ENCODE measurements around the gene BFSP1. TPM values are rescaled to one million over a fixed set of nuclear protein-coding genes. Genes with fewer than 3 reads are reported as not detected.

BFSP1 gene
- total and polyA plus RNA-seq, 2 experiments from 2014 or later: 2.7 to 4.9 TPM

- TF ChIP-seq ZNF114 (CRISPR knock-in tag; IDR thresholded peaks at IDR 0.05) (no peak), ETS1 (IDR thresholded peaks at IDR 0.05) (no peak), POLR2AphosphoS5 (IDR thresholded peaks at IDR 0.05; ENCODE audit: low read depth) (no peak), REST (IDR thresholded peaks at IDR 0.05; ENCODE audit: unreplicated experiment) (no peak), ZNF331 (CRISPR knock-in tag; IDR thresholded peaks at IDR 0.05; ENCODE audit: low read depth) (no peak), NANOG (IDR thresholded peaks at IDR 0.05; ENCODE audit: borderline replicate concordance) (no peak), JUNB (IDR thresholded peaks at IDR 0.05; ENCODE audit: unreplicated experiment) (no peak), CREB1 (CRISPR knock-in tag; IDR thresholded peaks at IDR 0.05; ENCODE audit: low read depth) (no peak), ZNF462 (CRISPR knock-in tag; IDR thresholded peaks at IDR 0.05) (no peak), STAT1 (IDR thresholded peaks at IDR 0.05; ENCODE audit: unreplicated experiment) (no peak), EZH2phosphoT487 (IDR thresholded peaks at IDR 0.05; ENCODE audit: unreplicated experiment) (no peak)
- ATAC-seq (no peak), DNase-seq (ENCODE audit: low spot score) (no peak)
- no peak overlapping the region for H3K27ac ChIP-seq (ENCODE audit: low read depth)
- no peaks in the 10 kb centered on the region for H3K27me3 ChIP-seq (ENCODE audit: insufficient read depth)
- no peaks in the 10 kb centered on the region for H3K27me3 Mint-ChIP-seq (ENCODE audit: insufficient read depth, low read depth, poor library complexity)
- no peaks in the 10 kb centered on the region for H3K36me3 Mint-ChIP-seq (ENCODE audit: low read depth)
- H3K4me3 Mint-ChIP-seq: no peak overlapping the region
- H3K27ac Mint-ChIP-seq: no peak overlapping the region
- H3F3A ChIP-seq (replicated peaks; ENCODE audit: low read depth): no peaks in the 10 kb centered on the region
- no peak overlapping the region for H2AFZ ChIP-seq
- H3K79me2 ChIP-seq (replicated peaks; ENCODE audit: insufficient read depth): no peaks in the 10 kb centered on the region
- no peaks in the 10 kb centered on the region for H4K20me1 ChIP-seq (replicated peaks; ENCODE audit: insufficient read depth)
- H3K36me3 ChIP-seq (ENCODE audit: insufficient read depth): no peaks in the 10 kb centered on the region
- H3K4me3 ChIP-seq: no peak overlapping the region
- no peak overlapping the region for H3K4me2 ChIP-seq
- H3K9me3 Mint-ChIP-seq: no peaks in the 10 kb centered on the region
- no peaks in the 10 kb centered on the region for H3K4me1 ChIP-seq (ENCODE audit: insufficient read depth)
- peaks cover 4% of the 10 kb centered on the region for H3K9me2 ChIP-seq (ENCODE audit: insufficient read depth)
- peaks cover 3% of the 10 kb centered on the region; the same call in 2 of the 3 replicates for H3K4me1 Mint-ChIP-seq
These were observed 64.0 kb downstream of the BFSP1 start for GRCh38 chr20:17467120-17467655.
